NCI-H1694 treated with DMSO at 0.1 percent for 48 hours (cell line): ENCODE data around the gene POU2AF3.

ENCODE experiments used
- DNase-seq: peaks from one replicate; lab custom pipeline; 2025; lab: John Stamatoyannopoulos, UW

POU2AF3 gene

GRCh38 chr11:111353776-111354600 is 55.6 kb downstream of the POU2AF3 start:
- DNase-seq, result no peak

- DNase-seq, result no peak
These were observed 56.2 kb downstream of the POU2AF3 start for GRCh38 chr11:111354601-111354891.

GRCh38 chr11:111355101-111355500 is 56.8 kb downstream of the POU2AF3 start:
- DNase-seq, result no peak

GRCh38 chr11:111355956-111356659 is 57.8 kb downstream of the POU2AF3 start:
- DNase-seq, result no peak

GRCh38 chr11:111356660-111357048 is 58.3 kb downstream of the POU2AF3 start:
- no peak for DNase-seq

- no peak for DNase-seq
These were observed 59.0 kb downstream of the POU2AF3 start for GRCh38 chr11:111357150-111358037.
